Brain pericyte (primary cell): Measurements from ENCODE around the gene SLC38A2.

Experiments used
- DNase-seq: peaks from one replicate; pipeline ENCODE4 v3.0.0-alpha.2; 2012; ENCODE audit warnings: low read depth, low spot score

SLC38A2 gene

DNA sequence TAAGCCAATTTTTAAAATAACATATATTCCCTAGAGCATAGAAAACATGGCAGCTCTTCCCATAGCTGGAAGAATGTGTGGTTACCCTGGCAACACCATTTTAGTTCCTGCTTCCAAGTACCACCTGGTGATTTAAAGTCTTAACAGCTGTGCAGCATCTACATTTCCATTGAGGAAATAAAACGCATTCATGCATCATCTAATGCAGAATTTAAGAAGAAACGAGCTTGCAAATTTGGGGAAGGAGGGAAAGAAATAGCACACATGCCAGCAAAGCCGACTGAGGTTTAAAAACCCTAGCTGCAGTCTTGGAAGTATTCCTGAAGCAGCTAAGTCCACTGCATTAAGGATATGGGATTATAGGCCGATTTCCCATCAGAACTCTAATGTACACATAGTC is 22.8 kb upstream of the SLC38A2 start:
- DNase-seq = no peak

DNA sequence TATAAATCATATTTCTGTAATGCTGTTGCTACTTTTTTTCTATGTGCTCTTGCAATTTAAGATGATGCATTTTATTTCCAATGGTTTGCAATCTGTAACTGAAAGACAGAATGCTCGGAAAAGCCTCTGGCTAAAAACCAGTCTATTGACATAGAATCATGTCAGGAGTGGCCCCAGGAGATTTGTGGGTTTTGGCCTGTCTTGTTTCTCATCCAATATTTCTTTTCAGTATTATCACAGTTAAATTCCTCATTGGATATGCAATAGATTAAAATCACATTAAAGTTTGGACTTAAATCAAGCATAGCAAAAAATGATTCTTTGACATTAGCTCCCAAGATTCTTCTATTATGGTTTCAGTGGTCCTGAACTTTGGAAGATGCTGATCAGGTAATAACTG is 19.1 kb upstream of the SLC38A2 start:
- peak; percentile 73 for DNase-seq

DNA sequence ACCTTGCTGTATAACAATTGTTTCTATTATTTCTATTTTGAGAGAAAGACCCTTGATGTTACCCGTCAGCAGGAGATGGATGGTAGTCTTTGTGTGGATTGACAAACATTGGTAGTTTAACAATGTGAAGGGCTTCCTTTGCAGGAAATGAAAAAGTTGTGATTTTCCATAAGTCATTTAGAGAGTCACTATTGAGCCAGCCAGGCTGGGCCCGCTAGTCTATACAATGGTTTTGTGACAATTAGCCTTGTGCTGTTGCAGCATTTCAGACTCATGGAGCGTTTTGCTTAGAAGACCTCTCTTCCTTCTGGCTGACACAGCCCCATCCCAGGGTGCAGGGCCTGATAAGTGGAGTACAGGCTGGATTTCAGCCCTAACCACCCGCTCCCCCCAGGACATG is 18.3 kb upstream of the SLC38A2 start:
- DNase-seq = no peak

DNA sequence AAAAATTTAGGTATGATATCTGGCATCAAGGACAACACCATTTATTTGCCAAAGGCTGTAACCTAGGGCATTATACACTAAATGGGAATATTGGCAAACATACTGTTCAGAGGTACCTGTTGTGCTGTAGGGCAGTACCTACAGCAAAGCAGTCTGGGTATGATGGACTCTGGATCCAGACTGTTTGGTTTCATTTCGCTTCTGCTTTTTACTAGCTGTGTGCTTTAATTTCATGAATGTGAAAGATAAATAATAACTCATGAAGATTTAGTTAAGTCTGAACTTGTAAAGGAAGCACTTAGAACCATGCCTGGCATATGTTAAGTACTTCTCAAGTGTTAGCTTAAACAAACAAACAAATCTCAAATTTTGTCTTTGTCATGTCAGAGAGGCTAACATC is 17.7 kb upstream of the SLC38A2 start:
- DNase-seq = no peak

DNA sequence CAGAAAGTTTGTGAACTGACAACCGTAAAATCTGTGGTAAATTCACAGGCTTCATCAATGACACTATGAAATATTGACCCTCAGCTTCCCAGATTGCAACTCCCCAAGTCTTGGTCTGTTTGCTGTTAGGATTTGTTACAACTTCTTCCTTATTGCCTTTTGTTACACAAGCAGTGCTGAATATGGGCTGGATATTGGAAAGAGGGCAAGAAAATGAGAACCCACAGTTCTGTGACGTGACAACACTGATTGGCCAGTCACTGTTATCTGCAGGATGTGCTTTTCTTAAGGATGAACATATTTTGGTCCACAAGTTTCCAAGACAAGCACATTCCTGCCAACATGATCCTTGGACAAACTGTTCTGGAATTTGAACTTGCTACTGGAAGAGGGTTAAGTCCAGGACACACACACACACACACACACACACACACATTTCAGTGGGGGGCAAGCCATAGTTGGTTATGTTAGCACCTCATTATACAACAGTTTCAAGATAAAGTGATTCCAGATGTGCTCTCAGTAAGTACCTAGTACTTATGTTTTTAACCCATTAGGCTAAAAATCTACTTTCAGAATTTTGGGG is 16.6 kb upstream of the SLC38A2 start:
- peak; percentile 89 for DNase-seq

DNA sequence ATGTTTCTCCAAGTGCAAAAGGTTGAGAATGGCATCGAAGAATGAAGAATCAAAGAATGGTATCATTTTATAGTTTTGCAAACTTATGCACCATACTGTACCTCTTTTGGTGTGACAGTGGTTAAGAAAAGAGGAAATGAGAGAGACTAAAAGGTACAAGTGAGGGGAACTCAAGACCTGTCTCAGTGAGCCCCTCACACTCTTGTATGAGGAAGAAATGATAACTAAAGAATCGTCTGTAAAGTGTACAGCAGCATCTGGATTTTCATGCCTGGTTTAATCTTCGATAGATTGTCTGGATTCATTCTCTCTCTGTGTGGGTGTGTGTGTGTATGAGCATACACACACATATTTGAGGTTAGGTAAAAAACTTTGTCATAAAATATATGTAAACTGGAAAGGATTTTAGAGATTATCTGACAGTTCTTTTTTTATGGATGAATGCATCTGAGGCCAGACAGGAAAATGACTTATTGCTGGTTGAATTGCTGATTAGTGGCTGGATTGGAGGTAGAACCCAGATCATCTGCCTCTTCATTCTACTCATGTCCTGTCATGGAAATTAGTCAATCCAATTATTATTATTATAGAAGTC is 16.0 kb upstream of the SLC38A2 start:
- no peak for DNase-seq

DNA sequence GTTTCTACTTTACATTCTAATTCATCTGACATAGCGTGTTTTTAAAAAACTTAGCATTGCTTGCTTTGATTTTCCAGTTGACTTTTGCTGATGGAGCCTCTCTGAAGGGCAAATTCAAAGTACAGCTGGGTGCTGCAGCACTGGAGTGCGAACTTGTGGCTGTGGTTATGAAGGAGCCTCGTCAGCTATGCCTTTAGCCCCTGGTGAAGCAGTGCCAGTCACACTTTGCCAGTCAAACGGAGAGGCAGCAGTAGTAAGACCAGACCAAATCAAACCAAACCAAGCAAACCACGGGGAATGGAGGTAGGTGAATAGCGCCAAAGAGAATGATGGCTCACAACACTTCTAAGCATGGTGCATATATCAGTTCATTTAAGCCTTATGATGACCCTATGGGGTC is 15.1 kb upstream of the SLC38A2 start:
- DNase-seq = no peak

DNA sequence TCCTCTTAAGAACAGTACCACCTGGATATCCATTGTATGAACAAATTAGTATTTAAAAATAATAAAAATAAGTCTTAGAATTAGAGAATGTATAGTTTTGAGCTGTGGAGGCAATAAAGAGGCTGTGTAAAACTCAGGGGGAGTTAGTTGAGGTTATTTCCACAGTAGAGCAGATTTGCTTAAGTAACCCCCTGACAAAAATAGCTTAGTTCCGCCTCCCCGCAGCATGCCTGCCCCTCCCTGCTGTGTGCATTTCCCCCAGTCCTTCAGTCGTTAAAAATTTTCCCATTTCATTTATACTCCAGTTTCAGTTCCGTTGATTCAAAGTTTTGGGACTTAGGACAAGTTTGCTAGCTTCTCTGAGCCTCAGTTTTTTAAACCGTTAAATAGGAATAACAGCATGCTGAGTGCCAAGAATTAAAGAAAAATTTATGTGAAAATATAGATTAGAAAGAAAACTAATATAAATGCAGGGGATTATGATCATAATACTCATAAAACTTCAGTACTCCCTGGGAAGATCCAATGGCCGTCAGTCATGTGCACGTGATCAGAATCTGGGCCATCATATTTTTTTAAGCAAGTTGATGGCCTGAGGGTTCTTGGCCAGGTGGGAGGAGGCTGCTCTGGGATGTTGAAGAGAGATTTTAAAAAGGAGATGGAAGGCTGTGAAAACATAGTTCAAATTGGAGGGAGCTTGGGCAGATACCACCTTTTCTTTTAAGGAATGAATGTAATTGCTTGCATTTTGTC is 14.5 kb upstream of the SLC38A2 start:
- DNase-seq = no peak

DNA sequence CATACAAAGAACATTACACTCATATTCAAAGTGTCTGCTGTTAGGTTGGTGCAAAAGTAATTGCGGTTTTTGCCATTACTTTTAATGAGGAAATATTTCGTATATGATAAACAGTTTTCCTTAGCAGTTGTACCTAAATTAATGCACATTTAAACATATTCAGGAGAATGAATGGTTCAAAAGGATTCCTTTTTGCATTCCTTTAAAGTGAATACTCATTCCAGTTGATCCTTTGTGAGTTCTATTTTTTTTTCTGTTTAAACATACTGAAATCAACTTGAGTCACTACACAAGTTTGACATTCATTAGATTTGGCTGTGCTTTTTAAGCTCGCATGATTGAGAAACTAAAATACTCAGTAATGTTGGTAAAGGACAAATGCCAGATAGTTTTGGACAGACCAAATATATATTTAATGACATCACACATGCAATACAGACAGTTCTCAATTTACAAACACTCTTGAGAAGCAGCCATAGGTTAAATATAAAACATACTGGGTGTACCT is 13.8 kb upstream of the SLC38A2 start:
- peak; percentile 76 for DNase-seq

DNA sequence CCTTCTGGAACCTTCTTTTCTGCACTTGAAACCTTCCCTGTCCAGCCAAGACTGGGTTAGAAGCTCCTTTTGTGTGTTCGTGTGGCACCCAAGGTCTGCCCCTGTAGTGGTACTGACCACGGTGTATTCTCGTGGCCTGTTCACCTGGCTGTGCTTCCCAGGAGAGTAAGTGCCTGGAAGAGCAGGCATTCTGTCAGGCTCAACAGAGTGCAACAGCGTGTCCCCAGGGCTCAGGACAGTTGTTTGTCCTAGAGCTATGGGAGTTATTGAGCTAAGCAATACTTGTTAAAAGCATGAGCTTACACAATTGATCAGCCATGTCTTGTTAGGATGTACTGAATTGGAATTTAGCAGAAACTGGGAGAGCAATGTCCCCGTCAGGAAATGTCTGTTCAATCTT is 12.9 kb upstream of the SLC38A2 start:
- DNase-seq = no peak

DNA sequence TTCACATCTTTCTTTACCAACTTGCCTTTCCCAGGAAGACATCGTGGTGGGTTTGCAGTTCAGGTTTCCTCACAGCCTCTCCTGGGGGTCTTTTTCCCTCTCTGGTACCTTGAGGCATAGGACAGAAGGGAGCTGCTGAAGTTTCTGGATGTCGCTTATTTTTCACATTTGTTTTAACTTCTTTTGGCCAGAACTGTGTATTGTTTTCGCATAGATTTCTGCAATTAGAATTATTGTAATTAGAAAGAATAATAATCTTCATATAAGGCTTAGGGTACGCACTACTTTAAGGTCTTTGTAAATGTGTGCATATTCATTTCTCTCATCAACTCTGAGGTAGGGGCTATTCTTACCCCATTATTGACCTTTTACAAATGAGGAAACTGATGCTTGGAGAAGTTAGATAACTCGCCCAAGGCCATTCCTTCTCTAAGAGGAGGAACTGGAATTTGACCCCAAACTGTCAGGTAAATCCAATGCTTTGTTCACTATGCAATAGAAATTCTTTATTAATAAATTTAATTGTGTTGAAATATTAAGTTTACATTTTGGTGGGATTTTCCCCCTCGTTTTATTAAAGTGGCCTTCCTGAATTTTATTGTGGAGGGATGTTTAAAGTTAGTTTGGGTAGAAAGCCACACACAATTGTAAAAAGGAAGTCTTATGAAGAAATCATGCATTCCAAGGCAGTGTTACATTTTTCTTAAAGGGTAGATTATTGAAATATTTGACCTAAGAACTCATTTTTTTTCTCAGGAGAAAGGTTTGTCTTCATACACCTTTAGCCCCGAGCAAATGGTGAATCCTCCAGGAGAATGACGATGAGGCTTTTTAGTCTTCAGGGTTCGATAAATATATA is 12.1 kb upstream of the SLC38A2 start:
- DNase-seq = no peak

DNA sequence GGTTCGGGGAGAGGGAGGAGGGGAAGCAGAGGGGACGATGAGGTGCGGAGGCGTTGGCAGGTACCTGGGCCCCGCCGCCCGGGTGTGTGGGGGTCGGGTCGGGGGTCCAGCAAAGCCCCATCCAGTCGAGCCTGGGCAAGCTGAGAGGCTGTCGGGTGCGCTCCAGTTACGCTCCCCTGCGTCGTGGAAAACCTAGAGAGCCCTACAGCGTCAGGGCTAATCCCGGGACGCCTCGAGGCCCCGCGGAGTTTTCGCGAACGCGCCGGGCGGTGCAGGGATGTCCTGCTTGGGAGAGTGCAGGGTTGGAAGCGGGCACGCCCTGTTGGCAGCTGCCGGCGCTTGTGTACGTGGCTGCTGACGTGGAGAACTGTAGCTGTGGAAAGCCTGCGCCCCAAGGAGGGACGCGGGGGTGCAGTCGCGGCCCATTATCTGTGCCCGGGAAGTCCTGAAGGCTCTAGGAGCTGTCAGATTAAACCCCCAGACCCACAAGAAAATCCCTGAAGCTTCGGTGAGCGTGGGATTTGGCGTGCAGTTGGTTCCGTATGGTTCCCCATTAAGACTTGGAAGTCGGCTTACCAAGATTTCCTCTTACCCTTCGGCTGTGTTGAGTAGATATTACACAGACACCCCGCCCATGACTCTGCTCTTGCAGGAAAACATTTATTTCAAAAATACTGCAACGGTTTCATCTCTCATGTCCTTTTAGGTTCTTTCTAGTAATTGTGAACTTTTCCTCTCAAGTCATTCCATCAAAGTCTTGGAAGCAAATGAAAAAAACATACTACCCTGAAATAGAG is 11.3 kb upstream of the SLC38A2 start:
- peak; percentile 82 for DNase-seq

DNA sequence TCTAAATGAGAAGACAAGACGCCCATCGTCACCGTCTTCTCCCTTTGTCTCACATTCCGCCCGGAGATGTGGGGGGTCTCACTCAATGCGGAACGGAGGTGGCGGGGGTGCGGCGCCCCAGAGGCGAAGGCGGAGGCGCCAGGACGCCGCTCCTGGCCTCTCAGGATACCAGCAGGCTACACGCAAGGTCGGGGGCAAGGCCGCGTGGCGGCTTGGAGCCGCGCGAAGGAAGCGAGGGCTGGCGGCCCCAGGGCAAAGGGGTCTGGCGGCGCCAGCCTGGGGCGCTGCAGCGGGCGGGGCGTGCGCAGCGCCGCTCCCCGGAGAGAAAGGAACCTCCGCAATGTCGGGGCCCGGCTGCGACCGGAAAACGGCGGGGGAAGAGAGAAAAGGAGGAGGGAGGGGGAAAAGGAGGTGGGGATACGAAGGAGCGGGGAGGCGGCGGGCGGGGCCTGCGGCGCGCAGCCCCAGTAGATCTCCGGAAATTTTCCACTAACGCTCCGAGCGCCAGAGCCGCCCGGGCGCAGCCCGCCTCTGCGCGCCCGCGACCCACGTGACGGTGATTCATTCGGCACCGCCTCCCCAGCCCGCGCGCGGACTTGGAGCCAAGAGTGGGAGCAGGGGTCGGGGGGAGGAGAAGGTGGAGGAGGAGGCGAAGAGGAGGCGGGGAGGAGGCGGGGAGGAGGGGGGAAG is 10.5 kb upstream of the SLC38A2 start:
- peak; percentile 87 for DNase-seq

DNA sequence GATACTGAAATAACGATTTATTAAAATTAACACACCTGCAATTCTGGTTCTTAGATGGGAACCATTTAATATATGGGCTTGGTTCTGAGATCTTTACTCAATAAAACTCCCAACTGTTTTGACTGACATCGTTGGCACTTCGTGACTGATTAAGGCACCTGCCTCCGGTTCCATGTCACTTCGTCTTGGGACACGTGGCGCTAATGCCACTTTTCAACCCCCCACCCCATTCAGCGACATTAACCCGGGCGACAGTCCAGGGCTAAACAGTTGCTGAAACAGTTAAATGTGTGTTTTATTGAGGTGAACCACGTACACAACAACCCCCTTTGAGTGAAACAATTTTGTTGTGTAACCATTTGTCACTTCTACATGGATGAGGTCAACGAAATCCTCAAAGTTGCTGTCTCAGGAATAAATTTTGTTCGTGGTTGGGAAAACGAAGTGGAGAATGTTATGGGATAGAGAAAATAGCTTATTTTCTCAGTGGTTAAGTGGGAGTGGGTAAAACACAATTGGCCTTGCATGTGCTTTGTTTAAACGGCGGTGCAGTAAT is 9.9 kb upstream of the SLC38A2 start:
- no peak for DNase-seq

DNA sequence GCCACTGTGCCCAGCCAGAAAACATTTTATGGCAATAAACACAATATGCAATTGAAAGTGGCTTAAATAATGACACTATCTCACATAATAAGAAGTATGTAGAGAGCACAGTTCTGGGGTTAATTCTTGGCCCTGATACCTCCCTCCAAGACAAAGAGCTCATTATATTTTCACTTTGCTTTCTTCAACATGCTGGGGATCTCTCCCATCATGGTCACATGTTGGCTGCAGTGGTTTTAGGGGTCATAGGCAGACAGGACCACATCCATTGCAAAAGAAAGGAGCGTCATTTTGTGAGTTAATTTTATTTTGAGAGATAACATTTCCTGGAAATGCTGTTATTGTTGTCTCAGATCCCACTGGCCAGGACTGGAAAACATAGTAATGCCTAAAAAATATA is 8.3 kb upstream of the SLC38A2 start:
- no peak for DNase-seq

DNA sequence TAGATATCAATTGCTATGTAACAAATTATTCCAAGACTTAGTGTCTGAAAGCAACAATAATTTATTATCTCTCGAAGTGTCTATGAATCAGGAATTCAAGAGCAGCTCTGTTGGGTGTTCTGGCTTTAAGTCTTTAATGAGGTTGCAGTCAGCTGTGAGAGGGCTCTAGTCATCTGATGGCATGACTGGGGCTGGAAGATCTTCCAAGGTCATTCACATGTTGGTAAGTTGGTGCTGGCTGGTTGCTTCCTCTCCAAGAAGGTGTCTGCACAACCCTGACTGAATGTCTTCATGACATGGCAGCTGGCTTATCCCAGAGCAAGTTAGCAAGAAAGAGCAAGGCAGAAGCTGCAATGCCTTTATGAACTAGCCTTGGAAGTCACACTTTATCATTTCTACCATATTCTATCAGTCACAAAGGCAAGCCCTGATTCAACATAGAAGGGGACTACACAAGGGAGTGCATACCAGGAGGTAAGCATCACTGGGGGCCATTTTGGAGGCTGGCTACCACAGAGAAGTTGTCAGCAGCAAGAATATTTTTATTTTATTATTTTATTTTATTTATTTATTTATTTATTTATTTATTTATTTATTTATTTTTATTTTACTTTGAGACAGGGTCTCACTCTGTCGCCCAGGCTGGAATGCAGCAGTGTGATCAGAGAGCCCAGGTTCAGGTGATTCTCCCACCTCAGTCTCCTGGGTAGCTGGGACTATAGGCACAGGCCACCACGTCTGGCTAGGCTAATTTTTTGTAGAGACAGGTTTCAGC is 7.6 kb upstream of the SLC38A2 start:
- no peak for DNase-seq

DNA sequence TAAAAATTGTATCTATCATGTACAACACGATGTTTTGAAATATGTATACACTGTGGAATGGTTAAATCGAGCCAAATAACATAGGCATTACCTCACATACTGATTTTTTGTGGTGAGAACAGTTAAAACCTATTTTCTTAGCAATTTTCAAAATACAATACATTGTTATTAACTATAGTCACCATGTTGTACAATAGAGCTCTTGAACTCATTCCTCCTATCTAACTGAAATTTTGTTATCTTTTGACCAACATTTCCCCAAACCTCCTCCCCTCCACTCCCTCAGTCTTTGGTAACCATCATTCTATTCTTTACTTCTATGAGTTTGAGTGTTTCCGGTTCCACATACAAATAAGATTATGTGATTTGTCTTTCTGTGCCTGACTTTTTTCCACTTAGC is 6.8 kb upstream of the SLC38A2 start:
- no peak for DNase-seq

DNA sequence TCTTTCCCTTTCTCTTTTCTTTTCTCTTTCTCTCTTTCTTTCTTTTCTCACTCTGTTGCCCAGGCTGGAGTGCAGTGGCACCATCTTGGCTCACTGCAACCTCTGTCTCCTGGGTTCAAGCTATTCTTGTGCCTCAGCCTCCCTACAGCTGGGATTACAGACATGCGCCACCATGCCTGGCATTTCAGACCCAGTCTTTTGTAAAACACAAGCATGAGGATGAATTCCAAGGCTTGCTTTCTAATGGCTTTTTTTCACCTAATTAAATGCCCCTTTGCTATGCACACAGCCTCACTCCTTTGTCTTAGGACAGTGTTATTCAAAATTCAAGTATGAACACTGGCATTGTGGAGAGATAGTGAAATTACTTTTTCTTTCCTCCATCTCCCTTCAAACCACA is 6.0 kb upstream of the SLC38A2 start:
- no peak for DNase-seq

DNA sequence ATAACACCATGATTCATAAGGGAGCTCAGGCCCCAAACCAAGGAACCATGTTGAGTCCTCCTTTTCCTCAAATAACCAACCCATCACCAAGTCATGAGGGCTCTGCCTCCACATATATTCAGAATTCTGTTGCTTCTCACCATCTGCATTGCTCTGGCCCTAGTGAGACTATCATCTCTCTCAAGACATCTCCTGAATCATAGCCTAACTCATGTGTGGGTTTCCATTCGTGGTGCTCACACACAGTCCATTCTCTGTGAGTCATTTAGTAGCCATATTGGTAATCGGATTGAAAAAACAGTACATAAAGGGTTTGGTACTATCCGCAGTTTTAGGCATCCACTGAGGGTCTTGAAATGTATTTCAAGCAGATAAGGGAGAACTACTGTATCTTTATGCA is 5.1 kb upstream of the SLC38A2 start:
- DNase-seq = no peak

DNA sequence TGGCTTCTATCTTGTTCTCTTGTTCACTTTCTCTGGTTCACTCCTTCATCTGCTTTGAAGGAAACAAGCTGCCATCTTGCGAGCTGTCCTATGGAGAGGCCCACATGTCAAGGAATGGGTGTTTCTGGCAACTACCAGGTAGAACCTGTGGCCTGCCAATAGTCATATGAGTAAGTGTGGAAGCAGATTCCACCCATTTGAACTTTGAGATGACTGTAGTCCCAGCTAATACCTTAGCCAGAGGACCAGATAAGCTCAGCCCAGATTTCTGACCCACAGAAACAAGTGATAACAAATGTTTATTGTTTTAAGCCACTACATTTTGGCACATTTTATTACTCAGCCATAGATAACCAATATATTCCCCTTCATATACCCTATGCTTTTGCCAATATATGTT is 4.0 kb upstream of the SLC38A2 start:
- no peak for DNase-seq
